HepG2 (cell line): ENCODE measurements around the gene LRIG1. TPM values are rescaled to one million over a fixed set of nuclear protein-coding genes. Genes with fewer than 3 reads are reported as not detected.

Experiments
- BORCS8-MEF2B ChIP-seq: sonication (generic); formaldehyde crosslinking; IDR thresholded peaks from 2 replicates; pipeline ENCODE4 v1.8.0; 2022; ENCODE audit warnings: mild to moderate bottlenecking, missing genetic modification reagents
- KDM3A ChIP-seq: IDR thresholded peaks from 2 replicates; pipeline ENCODE4 v1.6.1; 2018; ENCODE audit warnings: low read depth, missing compliant biosample characterization
- PAXIP1 ChIP-seq: sonication (generic); formaldehyde crosslinking; conservative IDR thresholded peaks from 2 replicates; pipeline ENCODE4 v1.4.0; 2020; ENCODE audit warnings: mild to moderate bottlenecking, missing genetic modification reagents, moderate library complexity
- POLR2AphosphoS5 ChIP-seq: IDR thresholded peaks from 2 replicates; pipeline ENCODE4 v1.6.1; 2012; ENCODE audit warnings: low read depth, low read length
- STAG1 ChIP-seq: sonication (generic); formaldehyde crosslinking; IDR thresholded peaks from 2 replicates; pipeline ENCODE4 v1.4.0; 2020; ENCODE audit warnings: missing genetic modification reagents
- ZBTB40 ChIP-seq, 2 experiments: fragments of 450-650 bp in 1 of 2; sonication (generic) in 1 of 2; formaldehyde crosslinking in 1 of 2; IDR thresholded peaks; 2 replicates each; pipeline versions ENCODE4 v1.6.1 to v1.8.0; 2016 to 2022; ENCODE audit warnings: antibody characterized with exemption in 1 of 2, mild to moderate bottlenecking in 1 of 2, missing genetic modification reagents in 1 of 2
- ZMYM2 ChIP-seq: sonication (generic); formaldehyde crosslinking; IDR thresholded peaks from 2 replicates; pipeline ENCODE4 v1.8.0; 2022; ENCODE audit warnings: mild to moderate bottlenecking, missing genetic modification reagents
- ZNF232 ChIP-seq: sonication (generic); formaldehyde crosslinking; IDR thresholded peaks from 2 replicates; pipeline ENCODE4 v1.4.0; 2020; ENCODE audit warnings: missing genetic modification reagents, borderline replicate concordance
- ZNF678 ChIP-seq: sonication (generic); formaldehyde crosslinking; IDR thresholded peaks from 2 replicates; pipeline ENCODE4 v1.4.0; 2020; ENCODE audit warnings: mild to moderate bottlenecking, missing genetic modification reagents
- polyA plus RNA-seq, 8 experiments: library from polyadenylated mRNA; depleted of rRNA in 3 of 8; stranded (reverse) in 7 of 8; unstranded in 1 of 8; fragments of >200 nt; fragmentation: Illumina TruSeq in 4 of 8; extraction: Trizol in 4 of 8; gene quantifications; 2 replicates each; pipeline versions ENCODE4 v1.2.1 to v1.2.3, GENCODE V29; 2011 to 2016; ENCODE audit warnings: low read depth in 4 of 8, missing spikeins in 1 of 8, mixed read lengths in 1 of 8; ENCODE audit not compliant: insufficient read depth in 1 of 8
- total RNA-seq, 5 experiments: library from RNA; depleted of rRNA; stranded (reverse); fragments of >200 nt; fragmentation: Illumina TruSeq; extraction: Trizol; gene quantifications; 2 replicates each; pipeline ENCODE4 v1.2.3, GENCODE V29; 2016; ENCODE audit warnings: low read depth in 1 of 5
- TF ChIP-seq, protein P1 (sequence below): IDR thresholded peaks from 2 replicates; pipeline ENCODE4 v1.6.1; 2018; ENCODE audit warnings: missing genetic modification reagents, mild to moderate bottlenecking, missing compliant biosample characterization

Gene LRIG1
- total and polyA plus RNA-seq, 2 of the 13 experiments (the other 11 are each of a cell fraction or from before 2014, with no cell fraction given) = 17.8 to 24.8 TPM

DNA sequence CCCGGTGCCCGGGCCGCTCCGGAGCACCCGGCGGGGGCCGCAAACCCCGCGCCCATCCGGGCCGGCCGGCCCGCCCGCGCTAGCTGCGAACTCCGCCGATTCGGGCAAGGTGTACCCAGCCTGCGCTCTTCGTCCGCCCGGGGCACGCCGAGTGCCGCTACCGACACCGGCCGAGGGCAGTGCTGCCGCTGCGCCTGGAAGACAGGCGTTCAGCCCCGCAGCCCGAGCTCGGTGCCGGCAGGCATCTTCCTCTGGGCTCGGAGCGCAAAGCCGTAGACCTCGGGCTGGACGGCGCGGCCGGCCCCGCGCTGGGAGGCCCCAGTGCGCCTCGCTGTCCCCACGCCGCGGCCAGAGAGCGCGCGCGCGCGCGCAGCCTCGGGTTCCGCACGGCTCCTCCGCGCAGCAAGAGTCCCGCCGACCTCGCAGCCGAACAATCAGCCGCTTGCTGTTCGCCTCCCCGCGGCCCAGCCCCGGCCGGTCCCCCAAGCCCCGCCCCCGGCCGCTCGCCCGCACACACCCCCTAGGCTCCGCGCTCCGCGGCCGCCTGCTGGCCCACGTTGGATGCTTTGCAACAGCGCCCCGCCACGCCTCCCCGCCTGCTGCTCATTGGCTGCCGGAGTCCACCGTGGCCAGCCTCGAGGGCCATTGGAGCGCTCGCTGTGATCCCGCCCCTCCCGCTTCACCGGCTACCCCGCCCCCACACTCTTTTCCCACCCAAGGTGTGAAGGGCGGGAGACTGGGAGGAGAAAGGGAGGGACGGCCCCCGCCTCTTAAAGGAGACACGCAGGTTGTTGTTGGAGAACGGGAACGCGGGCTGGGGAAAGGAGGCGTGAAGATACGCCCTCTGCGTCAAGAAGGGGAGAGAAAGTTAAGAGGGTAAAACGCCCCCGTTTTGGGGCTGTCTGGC is at the start of gene LRIG1 (continued):
- TF ChIP-seq PAXIP1 (CRISPR knock-in tag) = peak; percentile 58
- no peak for TF ChIP-seq ZBTB40 (IDR thresholded peaks at IDR 0.05)
- no peak for TF ChIP-seq ZBTB40 (CRISPR knock-in tag; IDR thresholded peaks at IDR 0.05)
- TF ChIP-seq, protein P1, sequence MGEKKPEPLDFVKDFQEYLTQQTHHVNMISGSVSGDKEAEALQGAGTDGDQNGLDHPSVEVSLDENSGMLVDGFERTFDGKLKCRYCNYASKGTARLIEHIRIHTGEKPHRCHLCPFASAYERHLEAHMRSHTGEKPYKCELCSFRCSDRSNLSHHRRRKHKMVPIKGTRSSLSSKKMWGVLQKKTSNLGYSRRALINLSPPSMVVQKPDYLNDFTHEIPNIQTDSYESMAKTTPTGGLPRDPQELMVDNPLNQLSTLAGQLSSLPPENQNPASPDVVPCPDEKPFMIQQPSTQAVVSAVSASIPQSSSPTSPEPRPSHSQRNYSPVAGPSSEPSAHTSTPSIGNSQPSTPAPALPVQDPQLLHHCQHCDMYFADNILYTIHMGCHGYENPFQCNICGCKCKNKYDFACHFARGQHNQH (CRISPR knock-in tag) = peak; percentile 67; the same call in 1 of the 2 replicates
- TF ChIP-seq POLR2AphosphoS5 = peak; percentile 49; the same call in 1 of the 2 replicates
- peak; percentile 85 for TF ChIP-seq BORCS8-MEF2B (CRISPR knock-in tag)
- peak; percentile 14; the same call in 1 of the 2 replicates for TF ChIP-seq STAG1 (CRISPR knock-in tag)
- no peak for TF ChIP-seq ZMYM2 (CRISPR knock-in tag)
- no peak for TF ChIP-seq KDM3A (CRISPR knock-in tag)
- no peak for TF ChIP-seq ZNF678
- 0 out of 2 replicates have a peak, but pooled peaks have one; percentile 22 for TF ChIP-seq ZNF232 (CRISPR knock-in tag)
